K562 treated with DMSO at 1 percent for 12 hours (cell line): Measurements from ENCODE around the gene UXS1. TPM values are rescaled to one million over a fixed set of nuclear protein-coding genes. Genes with fewer than 3 reads are reported as not detected.

Experiments used
- total RNA-seq: library from RNA; unstranded; fragments of 300-600 nt; gene quantifications from 2 replicates; pipeline ENCODE4 v1.2.3, GENCODE V29; 2022; ENCODE audit not compliant: insufficient read depth

UXS1 gene
- 17.3 and 37.1 TPM in 2 replicates for total RNA-seq

DNA sequence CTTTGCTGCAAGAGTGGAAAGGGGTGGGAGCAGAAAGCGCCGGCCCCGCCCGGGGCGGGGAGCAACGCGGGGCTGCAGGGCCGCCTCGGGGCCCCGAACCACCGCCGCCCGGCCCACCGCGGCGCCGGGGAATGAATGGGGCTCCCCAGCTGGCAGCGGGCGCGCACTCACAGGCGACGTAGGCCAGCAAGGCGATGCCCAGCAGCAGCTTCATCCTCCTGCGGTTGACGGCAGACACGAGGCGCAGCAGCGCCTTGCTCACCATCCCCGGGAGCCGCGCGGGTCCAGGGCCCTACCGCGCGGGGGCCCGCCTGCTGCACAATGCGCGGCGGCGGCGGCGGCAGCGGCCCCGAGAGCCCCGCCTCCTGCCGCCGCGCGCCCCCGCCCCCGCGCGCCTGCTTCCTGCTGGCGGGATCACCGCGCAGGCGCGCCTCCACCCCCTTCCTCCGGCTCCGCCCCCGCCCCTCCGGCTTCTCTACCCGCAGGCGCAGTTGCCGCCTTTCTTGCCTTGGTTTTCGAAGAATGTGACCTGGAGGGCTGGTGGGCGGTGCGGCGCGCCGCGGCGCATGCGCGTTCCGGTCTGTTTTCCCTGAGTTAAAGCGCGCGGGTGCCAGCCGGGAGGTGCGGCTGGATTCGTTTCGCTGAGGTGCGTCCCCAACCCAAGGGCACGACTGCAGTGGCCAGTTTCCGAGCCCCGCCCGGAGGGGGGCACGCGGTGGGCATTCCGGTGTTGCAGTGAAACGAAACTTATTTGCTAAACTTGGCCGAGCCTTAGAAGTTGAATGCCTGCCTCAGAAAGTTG, at the start of gene UXS1:
Gene UXS1 (minus strand): TSS at position 325 of the 802 bp plus-strand sequence. CDS start 60 bp downstream, at position 265.

